ENCODE data around the gene GPR146. TPM values are rescaled to one million over a fixed set of nuclear protein-coding genes. Genes with fewer than 3 reads are reported as not detected.

Gene GPR146
- total RNA-seq, 2 donors from 2014 or later: 9.0 to 20.3 TPM

- Histone ChIP-seq H3K27ac (no peak overlapping the region), H3K4me3 (peak overlapping the region; percentile 2)
- TF ChIP-seq CTCF (IDR thresholded peaks at IDR 0.05): no peak
These were observed 16.1 kb downstream of the GPR146 start for GRCh38 chr7:1060315-1061072.

GRCh38 chr7:1061180-1061579 is 16.8 kb downstream of the GPR146 start:
- no peaks in the 10 kb centered on the region for H3K9me3 ChIP-seq
- H3K27ac ChIP-seq: no peak overlapping the region
- H3K27me3 ChIP-seq (replicated peaks; ENCODE audit: insufficient read depth): no peaks in the 10 kb centered on the region
- H3K36me3 ChIP-seq: no peaks in the 10 kb centered on the region
- DNase-seq (ENCODE audit: low spot score) (no peak), ATAC-seq (ENCODE audit: insufficient number of reproducible peaks, low FRiP score, low read depth) (no peak)
- no peak for TF ChIP-seq CTCF (IDR thresholded peaks at IDR 0.05)
- no peak overlapping the region for H3K4me3 ChIP-seq
- peaks cover 0 to 16% of the 10 kb centered on the region in 2 donors for H3K4me1 ChIP-seq (ENCODE audit: control insufficient read depth in 1 of 2, low read depth in 2 of 2)

More at GRCh38 chr7:1060315-1061072, 16.1 kb downstream of the GPR146 start:
- ATAC-seq (ENCODE audit: insufficient number of reproducible peaks, low FRiP score, low read depth) (no peak), DNase-seq (ENCODE audit: low spot score) (no peak)
- Histone ChIP-seq H3K9me3 (no peaks in the 10 kb centered on the region), H3K27me3 (replicated peaks; ENCODE audit: insufficient read depth) (no peaks in the 10 kb centered on the region), H3K4me1 (ENCODE audit: control insufficient read depth in 1 of 2, low read depth in 2 of 2) (peaks cover 0 to 11% of the 10 kb centered on the region in 2 donors), H3K36me3 (no peaks in the 10 kb centered on the region)

GRCh38 chr7:1062296-1063294 is 18.2 kb downstream of the GPR146 start:
- DNase-seq (ENCODE audit: low spot score): no peak
- ATAC-seq (ENCODE audit: insufficient number of reproducible peaks, low FRiP score, low read depth): no peak

GRCh38 chr7:1063361-1063760 is 19.0 kb downstream of the GPR146 start:
- H3K9me3 ChIP-seq: no peaks in the 10 kb centered on the region
- TF ChIP-seq CTCF (IDR thresholded peaks at IDR 0.05): no peak

More at GRCh38 chr7:1062296-1063294, 18.2 kb downstream of the GPR146 start:
- H3K9me3 ChIP-seq: no peaks in the 10 kb centered on the region
- H3K4me3 ChIP-seq: no peak overlapping the region
- H3K4me1 ChIP-seq (ENCODE audit: control insufficient read depth in 1 of 2, low read depth in 2 of 2): peaks cover 0 to 16% of the 10 kb centered on the region in 2 donors
- H3K27ac ChIP-seq: no peak overlapping the region
- no peaks in the 10 kb centered on the region for H3K27me3 ChIP-seq (replicated peaks; ENCODE audit: insufficient read depth)
- H3K36me3 ChIP-seq: no peaks in the 10 kb centered on the region
- TF ChIP-seq CTCF (IDR thresholded peaks at IDR 0.05): no peak

GRCh38 chr7:1064581-1064980 is 20.2 kb downstream of the GPR146 start:
- DNase-seq (ENCODE audit: low spot score) (no peak), ATAC-seq (ENCODE audit: insufficient number of reproducible peaks, low FRiP score, low read depth) (no peak)
- H3K9me3 ChIP-seq: no peaks in the 10 kb centered on the region
- peaks cover 0 to 16% of the 10 kb centered on the region in 2 donors for H3K4me1 ChIP-seq (ENCODE audit: control insufficient read depth in 1 of 2, low read depth in 2 of 2)
- no peak for TF ChIP-seq CTCF (IDR thresholded peaks at IDR 0.05)
- no peaks in the 10 kb centered on the region for H3K27me3 ChIP-seq (replicated peaks; ENCODE audit: insufficient read depth)
- H3K36me3 ChIP-seq: no peaks in the 10 kb centered on the region
- no peak overlapping the region for H3K27ac ChIP-seq
- H3K4me3 ChIP-seq: no peak overlapping the region

More at GRCh38 chr7:1063361-1063760, 19.0 kb downstream of the GPR146 start:
- Histone ChIP-seq H3K27ac (no peak overlapping the region), H3K27me3 (replicated peaks; ENCODE audit: insufficient read depth) (no peaks in the 10 kb centered on the region), H3K4me1 (ENCODE audit: control insufficient read depth in 1 of 2, low read depth in 2 of 2) (peaks cover 0 to 16% of the 10 kb centered on the region in 2 donors), H3K36me3 (no peaks in the 10 kb centered on the region), H3K4me3 (no peak overlapping the region)
- DNase-seq (ENCODE audit: low spot score): no peak
- no peak for ATAC-seq (ENCODE audit: insufficient number of reproducible peaks, low FRiP score, low read depth)

All from thoracic aorta (tissue), 2 donors.